Activated CD4-positive, alpha-beta T cell treated with anti-CD3 and anti-CD28 coated beads, Interleukin-2, amount 50 U/mL, for 1 hour (primary cell): ENCODE results near the gene ITM2A.
A peak's percentile ranks its signal among the peaks of the same experiment; 100 is the strongest.

Experiments
- DNase-seq: peaks from one replicate; pipeline ENCODE4 v3.0.0-alpha.2; 2020

Gene ITM2A

GRCh38 chrX:79366873-79367749, at the start of gene ITM2A:
Gene ITM2A, minus strand, starts transcription at chrX:79367334. Its CDS starts 119 bp downstream, at chrX:79367215.
- peak; percentile 47 for DNase-seq

- no peak for DNase-seq
Observed at GRCh38 chrX:79415056-79415455, 47.9 kb upstream of the ITM2A start.

GRCh38 chrX:79413963-79414362, 46.8 kb upstream of the ITM2A start:
- DNase-seq, result no peak

- no peak for DNase-seq
Observed at GRCh38 chrX:79412972-79413371, 45.8 kb upstream of the ITM2A start.

GRCh38 chrX:79412166-79412565, 45.0 kb upstream of the ITM2A start:
- DNase-seq, result no peak

- DNase-seq, result no peak
Observed at GRCh38 chrX:79409657-79410056, 42.5 kb upstream of the ITM2A start.

- DNase-seq, result no peak
Observed at GRCh38 chrX:79408623-79409322, 41.6 kb upstream of the ITM2A start.

GRCh38 chrX:79400623-79401022, 33.5 kb upstream of the ITM2A start:
- no peak for DNase-seq

GRCh38 chrX:79375340-79375739, 8.2 kb upstream of the ITM2A start:
- DNase-seq, result no peak

- DNase-seq, result no peak
Observed at GRCh38 chrX:79371640-79372039, 4.5 kb upstream of the ITM2A start.

GRCh38 chrX:79371101-79371500, 4.0 kb upstream of the ITM2A start:
- DNase-seq, result no peak

GRCh38 chrX:79369871-79370270, 2.7 kb upstream of the ITM2A start:
- no peak for DNase-seq

- no peak for DNase-seq
Observed at GRCh38 chrX:79368441-79368840, 1.3 kb upstream of the ITM2A start.

- DNase-seq, result no peak
Observed at GRCh38 chrX:79367907-79368306, 773 bp upstream of the ITM2A start.

- DNase-seq, result no peak
Observed at GRCh38 chrX:79366556-79366872, 620 bp downstream of the ITM2A start.

GRCh38 chrX:79365591-79365990, 1.5 kb downstream of the ITM2A start:
- DNase-seq, result no peak

- DNase-seq, result no peak
Observed at GRCh38 chrX:79364306-79364705, 2.8 kb downstream of the ITM2A start.

- DNase-seq, result peak; percentile 3
Observed at GRCh38 chrX:79361192-79361870, 5.8 kb downstream of the ITM2A start.

- DNase-seq, result no peak
Observed at GRCh38 chrX:79336869-79337815, 30.0 kb downstream of the ITM2A start.

GRCh38 chrX:79330022-79330421, 37.1 kb downstream of the ITM2A start:
- DNase-seq, result no peak

- peak; percentile 38 for DNase-seq
Observed at GRCh38 chrX:79325263-79325958, 41.7 kb downstream of the ITM2A start.
